ENCODE measurements around the gene APOBEC3G.
"Not testable (repeated sequence)": the region's sequence is repeated elsewhere in the genome, so short reads cannot be mapped to it uniquely, and the experiment has no call there.

APOBEC3G gene

DNA sequence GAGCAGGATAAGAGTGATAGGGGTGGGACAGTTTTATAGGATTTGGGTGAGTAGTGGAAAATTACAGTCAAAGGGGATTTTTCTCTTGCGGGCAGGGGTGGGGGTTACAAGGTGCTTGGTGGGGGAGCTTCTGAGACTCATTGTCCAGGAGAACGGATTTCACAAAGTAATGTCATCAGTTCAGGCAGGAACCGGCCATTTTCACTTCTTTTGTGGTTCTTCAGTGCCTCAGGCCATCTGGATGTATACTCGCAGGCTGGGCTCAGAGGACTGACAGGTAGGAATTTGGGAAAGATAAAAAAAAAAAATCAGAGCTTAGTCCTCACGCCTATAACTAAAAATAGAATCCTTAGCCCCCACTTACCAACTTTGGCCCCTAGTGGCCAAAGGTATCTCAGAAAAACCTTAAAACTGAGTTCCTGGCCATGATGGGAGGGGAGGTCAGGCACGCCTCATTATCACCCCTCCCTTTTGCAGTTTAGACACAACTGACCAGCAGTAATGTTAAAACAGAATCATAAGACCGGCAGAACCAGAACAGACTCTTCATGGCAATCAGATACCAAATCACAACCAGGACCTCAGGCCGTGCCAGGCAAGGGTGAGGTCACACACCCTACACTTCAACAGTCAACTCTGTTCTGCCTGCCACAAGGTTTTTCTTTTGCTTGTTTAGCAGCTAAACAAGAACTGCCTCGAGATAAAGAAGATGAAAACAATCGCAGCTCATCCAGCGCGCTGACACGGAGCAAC is 8.9 kb upstream of the APOBEC3G start:
- DNase-seq: no peak

DNA sequence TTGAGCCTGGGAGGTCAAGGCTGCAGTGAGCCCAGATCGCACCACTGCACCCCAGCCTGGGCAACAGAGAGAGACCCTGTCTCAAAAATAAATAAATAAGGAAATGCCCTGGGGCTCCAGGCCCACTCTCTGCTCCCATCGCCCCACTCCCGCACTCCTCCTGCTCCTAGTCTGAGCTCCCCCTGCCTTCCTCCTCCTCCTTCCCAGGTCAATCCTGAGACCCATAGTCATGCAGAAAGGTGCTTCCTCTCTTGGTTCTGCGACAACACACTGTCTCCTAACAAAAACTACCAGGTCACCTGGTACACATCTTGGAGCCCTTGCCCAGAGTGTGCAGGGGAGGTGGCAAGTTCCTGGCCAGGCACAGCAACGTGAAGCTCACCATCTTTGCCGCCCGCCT is 6.9 kb upstream of the APOBEC3G start:
- no peak for DNase-seq

DNA sequence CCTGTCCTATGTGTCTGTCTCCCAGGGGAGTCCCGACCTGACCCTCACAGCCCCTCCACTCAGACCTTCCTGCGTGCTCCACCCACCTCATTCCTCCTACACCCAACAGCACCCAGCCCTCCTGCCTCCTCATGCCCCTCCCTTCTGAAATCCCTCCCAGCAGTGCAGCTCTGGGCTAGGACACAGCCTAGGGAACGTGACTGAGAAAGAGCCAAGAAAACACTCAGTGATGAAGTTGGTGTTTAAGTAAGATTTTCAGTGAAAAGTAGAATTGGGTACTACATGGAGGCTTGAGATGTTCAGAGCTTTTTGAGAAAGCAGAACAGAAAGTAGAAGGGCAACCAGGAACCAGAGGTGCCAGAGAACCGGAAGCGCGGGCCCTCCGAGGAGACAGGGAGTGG is 4.5 kb upstream of the APOBEC3G start:
- not testable (repeated sequence) for DNase-seq

DNA sequence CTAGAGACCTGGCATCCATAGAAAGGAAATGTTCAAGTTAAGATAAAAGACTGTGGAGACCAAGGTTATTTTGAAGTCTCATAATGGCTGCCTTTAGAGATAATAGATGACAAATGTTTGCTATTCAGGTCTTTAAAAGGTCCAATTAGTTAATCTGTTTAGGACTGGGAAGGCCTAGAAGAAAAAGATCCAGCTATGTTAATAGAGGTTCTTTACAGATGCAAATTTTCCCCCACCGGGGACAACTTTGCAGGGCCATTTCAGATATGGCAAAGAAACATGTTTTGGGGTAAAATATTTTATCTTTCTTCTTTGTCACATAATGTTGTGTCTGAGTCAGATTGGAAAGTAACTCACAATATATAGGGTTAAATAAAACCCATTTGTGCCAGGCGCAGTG is 3.1 kb upstream of the APOBEC3G start:
- no peak for DNase-seq

DNA sequence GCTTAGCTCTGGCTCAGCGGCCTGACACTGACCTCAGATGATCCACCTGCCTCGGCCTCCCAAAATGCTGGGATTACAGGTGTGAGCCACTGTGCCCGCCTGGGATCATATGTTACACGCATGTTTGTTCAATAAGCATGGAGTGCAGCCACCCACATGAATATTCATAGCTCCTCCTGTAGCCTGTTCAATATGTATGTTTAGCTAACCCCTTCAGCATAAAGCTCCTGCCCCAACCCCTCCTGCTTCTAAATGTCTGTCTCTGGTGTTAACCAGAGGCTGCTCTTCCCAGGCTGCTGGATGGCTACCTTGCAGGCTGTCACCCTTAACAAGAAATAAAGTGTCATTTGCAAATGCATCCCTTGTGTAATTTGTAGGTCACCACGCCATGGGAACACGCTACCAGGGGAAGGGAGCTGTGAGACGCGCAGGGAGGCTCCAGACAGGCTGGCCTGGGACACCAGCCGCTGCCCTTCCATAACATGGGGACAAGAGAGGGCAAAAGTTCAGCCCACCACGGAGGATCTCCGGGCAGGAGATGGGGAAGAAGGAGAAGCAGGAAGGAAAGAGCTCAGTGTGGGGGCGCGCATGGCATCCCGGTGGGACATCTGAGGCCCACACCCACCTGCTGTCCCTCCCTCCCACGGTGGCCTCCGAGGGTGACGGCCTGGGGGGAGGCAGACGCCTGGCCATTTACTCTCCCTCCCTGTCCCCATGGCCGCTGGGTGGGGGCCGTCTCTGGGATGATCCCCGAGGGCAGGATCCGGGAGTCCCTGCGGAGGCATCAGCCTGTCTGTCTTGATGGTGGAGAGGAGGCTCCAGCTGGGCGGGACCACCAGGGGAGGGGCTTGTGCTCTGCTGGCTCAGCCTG is 685 bp upstream of the APOBEC3G start:
- not testable (repeated sequence) for DNase-seq

DNA sequence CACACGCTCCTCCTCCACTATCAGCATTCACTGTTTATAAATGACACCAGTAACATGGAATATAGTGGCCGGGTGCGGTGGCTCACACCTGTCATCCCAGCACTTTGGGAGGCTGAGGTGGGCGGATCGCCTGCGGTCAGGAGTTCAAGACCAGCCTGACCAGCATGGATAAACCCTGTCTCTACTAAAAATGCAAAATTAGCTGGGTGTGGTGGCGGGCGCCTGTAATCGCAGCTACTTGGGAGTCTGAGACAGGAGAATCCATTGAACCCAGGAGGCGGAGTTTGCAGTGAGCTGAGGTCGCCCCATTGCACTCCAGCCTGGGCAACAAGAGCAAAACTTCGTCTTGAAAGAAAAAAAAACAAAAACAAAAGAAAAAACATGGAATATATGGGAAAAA is 837 bp downstream of the APOBEC3G start:
- not testable (repeated sequence) for DNase-seq

DNA sequence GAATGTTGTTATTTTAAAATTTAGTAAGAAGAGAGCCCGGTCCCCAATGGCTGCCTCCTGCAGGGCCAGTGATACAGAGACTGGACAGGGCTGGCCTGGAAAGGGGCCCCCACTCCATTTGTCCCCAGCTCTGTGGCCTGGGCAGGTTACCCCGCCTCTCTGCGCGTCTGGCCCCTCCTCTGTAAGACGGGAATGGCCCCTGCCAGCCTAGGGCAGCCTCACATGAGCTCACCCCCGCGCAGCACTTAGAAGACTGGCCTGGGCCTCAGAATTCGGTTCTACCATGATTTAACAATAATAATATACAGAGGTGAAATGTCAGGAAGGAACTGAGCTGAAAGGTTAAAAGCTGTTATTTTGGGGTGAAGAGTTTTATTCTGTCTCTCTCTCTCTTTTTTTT is 1.3 kb downstream of the APOBEC3G start:
- no peak for DNase-seq

DNA sequence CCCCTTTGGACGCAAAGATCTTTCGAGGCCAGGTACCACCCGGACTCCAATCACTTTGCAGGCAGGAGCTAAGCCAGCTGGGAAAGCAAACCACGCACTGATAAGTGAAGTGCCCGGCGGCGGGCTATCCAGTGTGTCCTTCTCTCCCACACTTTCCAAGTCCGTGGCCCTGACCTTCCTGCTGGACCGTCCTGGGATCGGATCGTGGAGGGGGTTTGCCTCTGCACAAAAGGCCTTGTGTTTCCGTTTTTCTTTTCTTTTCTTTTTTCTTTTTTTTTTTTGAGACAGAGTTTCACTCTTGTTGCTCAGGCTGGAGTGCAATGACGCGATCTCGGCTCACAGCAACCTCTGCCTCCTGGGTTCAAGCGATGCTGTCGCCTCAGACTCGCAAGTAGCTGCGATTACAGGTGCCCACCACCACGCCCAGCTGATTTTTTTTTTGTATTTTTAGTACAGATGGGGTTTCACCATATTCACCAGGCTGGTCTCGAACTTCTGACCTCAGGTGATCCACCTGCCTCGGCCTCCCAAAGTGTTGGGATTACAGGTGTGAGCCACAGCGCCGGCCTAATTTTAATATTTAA is 2.1 kb downstream of the APOBEC3G start:
- DNase-seq: not testable (repeated sequence)

DNA sequence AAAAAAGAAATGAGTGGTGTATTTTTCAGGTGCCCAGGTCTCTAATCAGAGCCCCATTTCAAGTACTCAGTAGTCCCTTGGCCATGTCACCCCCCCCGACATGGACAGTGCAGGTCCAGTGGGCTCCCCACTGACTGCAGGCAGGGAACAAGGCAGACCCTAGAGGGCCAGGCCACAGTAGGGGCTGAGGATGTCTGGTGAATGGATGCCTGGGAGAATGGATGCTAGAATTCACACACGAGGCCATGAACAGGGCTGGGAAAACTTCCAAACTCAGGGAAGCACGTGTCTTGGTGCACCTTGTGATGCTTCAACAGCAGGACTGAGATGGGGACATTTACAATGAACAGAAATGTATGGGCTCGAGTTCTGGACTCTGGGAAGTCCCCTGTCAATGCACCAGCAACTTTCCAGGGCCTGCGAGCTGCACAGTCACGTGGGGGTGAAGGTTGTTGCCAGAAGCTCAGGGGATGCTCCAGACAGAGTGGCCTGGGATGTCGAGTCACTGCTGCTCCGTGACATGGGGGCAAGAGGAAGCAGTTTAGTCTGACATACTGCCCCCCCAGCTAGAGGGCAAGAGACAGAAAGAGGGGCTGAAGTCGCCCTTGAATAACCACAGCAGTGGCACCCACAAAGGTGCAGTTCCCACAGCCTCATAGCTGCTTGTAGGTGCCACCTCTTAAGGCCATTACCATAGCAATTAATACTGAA is 3.1 kb downstream of the APOBEC3G start:
- no peak for DNase-seq

DNA sequence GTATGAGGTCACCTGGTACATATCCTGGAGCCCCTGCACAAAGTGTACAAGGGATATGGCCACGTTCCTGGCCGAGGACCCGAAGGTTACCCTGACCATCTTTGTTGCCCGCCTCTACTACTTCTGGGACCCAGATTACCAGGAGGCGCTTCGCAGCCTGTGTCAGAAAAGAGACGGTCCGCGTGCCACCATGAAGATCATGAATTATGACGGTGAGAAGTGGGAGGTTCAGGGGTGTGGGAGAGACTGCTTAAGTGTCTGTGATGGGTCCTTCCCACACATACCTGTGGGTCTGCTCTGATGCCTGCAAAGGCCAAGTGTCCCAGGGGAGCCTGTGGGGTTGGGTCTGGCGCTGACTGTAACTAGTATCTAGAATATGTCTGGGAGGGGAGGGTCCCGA is 3.9 kb downstream of the APOBEC3G start:
- no peak for DNase-seq

DNA sequence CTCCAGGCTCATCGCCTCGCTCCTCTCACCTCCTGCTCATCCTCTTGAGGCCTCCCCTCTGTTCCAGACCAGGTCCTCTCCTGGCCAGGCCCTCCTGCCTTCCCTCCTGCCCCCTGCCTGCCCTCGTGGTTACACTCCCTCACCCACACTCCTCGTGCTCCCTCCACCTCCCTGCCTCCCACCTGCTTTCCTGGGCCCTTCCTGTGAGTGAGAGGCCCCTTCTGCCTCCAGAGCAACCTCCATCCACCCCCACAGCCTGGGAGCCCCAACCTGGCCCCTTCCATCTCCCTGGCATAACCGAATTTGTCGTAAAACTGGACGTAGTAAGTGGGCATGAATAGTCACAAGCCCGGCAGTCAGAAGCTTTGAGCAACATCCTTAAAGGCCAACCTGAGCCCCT is 4.5 kb downstream of the APOBEC3G start:
- no peak for DNase-seq

DNA sequence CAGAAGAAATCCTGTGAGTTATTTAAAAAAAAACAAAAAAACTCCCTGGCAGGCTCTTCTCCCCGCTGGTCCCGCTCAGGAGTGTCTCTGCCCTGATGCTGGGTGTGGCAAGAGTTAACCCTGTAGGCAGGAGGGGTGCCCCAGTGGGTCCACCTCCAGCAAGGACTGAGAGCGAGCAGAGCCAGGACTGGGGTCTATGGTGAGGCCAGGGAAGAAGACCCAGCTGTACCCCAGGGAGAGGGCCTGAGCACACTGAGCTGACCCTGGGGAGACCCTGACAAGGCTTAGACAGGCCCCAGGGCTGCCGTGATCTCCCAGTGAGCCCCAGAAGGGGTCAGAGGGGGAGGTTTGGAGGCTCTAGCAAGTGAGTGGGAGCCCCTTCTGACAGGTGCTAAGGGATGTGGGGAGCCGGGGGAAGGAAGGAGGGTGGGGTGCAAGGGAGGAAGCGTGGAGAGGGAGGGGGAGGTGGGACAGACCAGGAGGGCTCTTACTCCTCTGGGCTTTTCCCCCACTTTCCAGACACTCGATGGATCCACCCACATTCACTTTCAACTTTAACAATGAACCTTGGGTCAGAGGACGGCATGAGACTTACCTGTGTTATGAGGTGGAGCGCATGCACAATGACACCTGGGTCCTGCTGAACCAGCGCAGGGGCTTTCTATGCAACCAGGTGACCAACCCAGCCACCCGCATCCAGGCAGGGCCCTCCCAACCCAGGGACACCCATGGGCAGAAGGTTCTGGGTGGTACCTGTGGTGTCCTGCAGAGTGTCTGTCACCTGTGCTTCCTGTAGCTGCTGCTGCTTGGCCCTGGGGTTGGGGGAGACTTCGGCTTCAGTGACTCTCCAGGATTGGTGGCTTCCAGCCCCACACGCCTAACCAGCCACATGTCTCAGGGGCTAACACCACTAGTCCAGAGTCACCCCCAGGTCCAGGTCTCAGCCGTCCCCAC is 6.4 kb downstream of the APOBEC3G start:
- DNase-seq: no peak

DNA sequence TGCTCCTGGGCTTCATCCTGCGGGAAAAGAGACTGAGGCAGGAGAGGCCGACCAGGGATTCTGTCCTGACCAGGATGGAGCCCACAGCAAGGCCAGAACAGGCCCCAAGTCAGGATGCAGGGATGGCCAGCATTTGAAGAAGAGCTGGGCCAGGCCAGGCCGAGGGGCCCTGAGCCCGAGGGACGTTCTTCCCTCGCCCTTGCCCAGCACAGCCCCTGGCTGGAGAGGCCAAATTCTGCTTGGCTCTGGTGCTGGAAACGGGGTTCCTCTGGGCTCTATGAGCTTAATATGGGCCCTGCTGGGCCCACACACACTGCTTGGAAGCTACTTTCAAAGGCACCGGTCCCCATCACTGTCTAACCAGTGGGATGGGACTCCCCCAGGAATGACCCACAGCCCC is 7.6 kb downstream of the APOBEC3G start:
- DNase-seq: no peak

DNA sequence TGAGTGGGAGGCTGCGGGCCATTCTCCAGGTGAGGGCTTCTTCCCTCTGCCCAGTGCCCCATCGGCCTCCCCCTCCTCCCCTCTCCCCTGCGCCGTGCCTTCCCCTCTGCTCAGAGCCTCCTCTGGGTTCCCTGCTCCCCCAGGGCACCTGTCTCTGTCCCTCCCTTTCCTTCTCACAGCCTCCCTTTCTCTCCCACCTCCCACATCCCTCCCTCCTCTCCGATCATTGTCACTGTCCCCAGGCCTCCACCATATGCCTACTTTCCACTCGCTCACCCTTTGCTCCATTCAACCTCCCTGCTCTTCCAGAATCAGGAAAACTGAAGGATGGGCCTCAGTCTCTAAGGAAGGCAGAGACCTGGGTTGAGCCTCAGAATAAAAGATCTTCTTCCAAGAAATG is 10.0 kb downstream of the APOBEC3G start:
- DNase-seq: no peak

DNA sequence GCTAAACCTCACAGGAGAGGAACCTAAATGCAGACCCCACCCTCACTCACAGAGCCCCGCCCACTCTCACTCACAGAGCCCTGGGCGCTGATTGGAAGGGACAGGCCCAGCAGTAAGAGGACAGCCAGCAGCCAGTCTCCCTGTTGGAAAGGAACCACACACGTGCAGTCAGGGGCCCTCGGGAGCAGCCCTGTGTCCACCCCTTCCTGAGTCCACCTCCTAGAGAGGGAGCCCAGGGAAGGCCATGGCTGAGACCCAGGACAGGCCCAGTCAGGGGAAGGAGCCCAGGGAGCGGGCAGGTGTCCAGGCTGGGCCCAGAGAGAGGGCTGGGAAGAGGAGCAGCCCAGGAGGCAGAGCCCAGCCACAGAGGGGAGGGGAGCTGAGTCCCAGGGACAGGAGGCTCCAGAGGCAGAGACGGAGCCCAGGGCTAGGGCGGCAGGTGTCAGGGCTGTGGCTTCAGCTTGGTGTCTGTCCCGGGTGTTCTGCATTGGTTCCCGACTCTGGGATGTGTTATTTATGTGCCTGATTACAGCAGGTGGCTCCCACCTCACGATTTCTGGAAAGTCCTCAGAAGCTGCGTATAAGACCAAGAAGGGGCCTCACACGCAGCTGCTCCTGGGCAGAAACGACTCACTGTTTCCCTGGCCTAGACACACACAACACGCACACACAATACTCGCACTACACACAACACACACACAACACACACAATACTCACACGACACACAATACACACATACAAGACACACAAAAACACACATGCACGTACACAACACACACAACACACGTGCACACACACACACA is 11.0 kb downstream of the APOBEC3G start:
- no peak for DNase-seq

DNA sequence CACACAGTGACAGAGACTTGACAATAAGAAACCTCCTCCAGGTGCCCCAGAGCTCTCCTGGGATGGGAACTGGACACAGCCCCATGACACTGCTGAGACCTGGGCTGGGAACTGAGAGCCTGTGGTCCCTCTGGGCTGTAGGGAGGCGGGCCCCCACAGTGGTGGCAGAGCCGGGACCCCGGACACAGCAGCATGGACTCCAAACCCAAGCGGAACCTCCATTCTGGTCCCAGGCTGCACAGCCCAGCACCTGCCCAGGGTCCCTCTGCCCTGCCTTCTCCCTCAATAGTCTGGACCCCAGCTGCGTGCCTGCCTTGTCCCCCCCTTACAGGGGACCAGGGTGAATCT is 11.6 kb downstream of the APOBEC3G start:
- no peak for DNase-seq

DNA sequence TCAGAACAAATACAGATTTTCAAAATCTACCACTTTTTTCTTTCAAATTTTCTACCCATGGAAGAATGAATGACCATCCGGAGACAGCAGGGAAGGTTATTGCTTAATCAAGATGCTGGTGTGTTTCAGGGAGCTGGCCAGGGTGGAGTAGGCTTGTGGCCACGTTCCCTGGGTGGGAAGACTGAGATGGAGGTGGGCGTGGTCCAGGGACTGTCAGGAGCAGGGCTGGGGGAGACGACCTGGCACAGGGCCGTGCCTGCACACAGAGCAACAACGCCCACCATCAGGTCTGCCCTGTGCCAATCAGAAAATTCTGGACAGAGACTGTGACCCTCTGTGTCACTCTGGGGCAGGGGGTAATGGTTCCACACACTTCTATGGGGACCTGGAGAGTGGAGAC is 12.9 kb downstream of the APOBEC3G start:
- no peak for DNase-seq

DNA sequence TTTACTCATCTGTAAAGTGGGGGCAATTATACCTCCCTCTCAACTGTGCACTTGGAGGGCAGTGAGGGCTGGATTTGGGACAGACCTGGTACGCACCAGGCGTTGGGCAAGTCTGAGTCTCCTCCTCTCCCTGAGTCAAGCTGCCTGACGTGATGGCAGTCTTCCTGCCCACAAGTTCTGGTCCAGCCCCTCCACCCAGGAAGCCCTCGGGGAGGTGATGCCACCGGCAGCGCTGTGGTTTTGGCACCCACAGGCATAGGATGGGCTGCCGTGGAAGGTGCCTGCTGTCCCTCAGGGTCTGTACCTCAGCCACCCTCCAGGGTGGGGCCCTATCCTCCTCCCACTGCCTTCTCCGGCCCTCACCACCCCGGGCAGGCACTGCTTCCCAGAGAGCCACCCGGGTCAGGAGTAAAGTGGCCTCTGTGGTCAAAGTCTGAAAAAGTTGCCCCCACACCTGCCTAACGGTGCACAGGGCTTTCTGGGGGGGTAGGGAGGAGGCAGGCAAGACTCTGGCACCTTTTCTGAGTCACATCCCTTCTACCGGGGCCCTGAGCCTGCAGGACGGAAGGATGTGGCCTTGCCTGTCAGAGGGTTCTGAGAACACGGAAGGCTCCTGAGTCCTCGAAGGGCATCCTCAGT is 13.5 kb downstream of the APOBEC3G start:
- DNase-seq: peak; percentile 73 to 76

DNA sequence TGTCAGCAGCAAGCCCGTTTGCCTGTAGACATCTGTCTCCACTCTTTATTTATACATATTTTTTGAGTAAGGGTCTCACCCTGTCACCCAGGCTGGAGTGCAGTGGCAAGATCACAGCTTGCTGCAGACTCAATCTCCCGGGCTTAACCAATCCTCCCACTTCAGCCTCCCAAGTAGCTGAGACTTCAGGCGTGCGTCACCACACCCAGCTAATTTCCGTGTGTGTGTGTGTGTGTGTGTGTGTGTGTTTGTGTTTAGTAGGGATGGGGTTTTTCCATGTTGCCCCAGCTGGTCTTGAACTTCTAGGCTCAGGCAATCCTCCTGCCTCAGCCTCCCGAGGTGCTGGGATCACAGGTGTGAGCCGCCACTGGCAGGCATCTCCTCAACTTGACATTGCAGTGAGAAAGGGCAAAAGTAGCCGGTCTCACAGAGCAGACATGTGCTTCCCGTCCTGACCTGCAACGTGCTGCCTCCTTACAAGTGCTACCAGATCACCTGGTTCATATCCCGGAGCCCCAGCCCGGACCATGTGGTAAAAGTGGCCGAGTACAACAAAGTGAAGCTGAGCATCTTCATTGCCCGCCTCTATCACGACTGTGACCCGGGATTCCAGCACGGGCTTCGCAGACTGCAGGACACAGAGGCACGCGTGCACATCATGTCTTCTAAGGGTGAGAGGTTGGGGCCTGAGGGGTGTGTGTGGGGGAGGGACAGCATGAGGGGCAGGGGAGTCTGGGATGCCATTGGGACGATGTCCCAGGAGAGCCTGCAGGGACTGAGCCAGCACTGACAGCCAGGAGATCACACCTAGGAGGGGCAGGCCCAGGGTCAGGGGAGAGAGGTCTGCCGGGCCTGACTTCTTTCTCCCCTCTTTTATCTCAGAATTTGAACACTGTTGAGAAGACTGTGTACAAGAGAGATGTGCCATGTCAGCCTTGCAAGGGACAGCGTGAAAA is 14.3 kb downstream of the APOBEC3G start:
- peak in 1 of 2 experiments; percentile 25 for DNase-seq
